Uterus (tissue), 4 donors: ENCODE measurements around the gene XPA. TPM values are rescaled to one million over a fixed set of nuclear protein-coding genes. Genes with fewer than 3 reads are reported as not detected.

Experiments
- DNase-seq, 2 donors: peaks; one replicate each; pipeline ENCODE4 v3.0.0-alpha.2; 2019 to 2020
- H3K27ac ChIP-seq, 2 donors: fragments of 200-600 bp; sonication (generic); 1 replicate in 1 of 2; 2 replicates in 1 of 2; pipeline ENCODE4 v1.5.1; 2016 to 2018
- H3K27me3 ChIP-seq, 2 donors: fragments of 200-600 bp; sonication (generic); one replicate each; pipeline ENCODE4 v1.5.1; 2018 to 2019; ENCODE audit warnings: control low read depth in 1 of 2
- H3K36me3 ChIP-seq, 2 donors: fragments of 200-600 bp; sonication (generic); one replicate each; pipeline ENCODE4 v1.5.1; 2019; ENCODE audit warnings: control low read depth in 1 of 2
- H3K4me1 ChIP-seq, 2 donors: fragments of 200-600 bp; sonication (generic); one replicate each; pipeline ENCODE4 v1.5.1; 2018 to 2019; ENCODE audit warnings: control low read depth in 1 of 2
- H3K4me3 ChIP-seq, 2 donors: fragments of 200-600 bp; sonication (generic); 1 replicate in 1 of 2; 2 replicates in 1 of 2; pipeline ENCODE4 v1.5.1; 2018 to 2019; ENCODE audit warnings: mild to moderate bottlenecking in 1 of 2
- H3K9me3 ChIP-seq, 2 donors: fragments of 200-600 bp; sonication (generic); one replicate each; pipeline ENCODE4 v1.5.1; 2019; ENCODE audit warnings: control low read depth in 1 of 2
- POLR2A ChIP-seq, 2 donors: fragments of 450-650 bp; IDR thresholded peaks; one replicate each; pipeline ENCODE4 v1.6.1; 2016; ENCODE audit warnings: antibody characterized with exemption in 2 of 2, mild to moderate bottlenecking in 1 of 2, moderate library complexity in 1 of 2
- intact Hi-C: fragments of 100-400 bp; cut with DNase I; formaldehyde crosslinking; loops from one replicate; pipeline ENCODE4 v1.15.1; 2023; ENCODE audit warnings: low total_unique reads
- total RNA-seq, 4 donors: library from RNA; depleted of rRNA in 3 of 4; stranded (reverse); fragments of >200 nt in 3 of 4; gene quantifications; one replicate each; pipeline versions ENCODE4 v1.1.0 to v1.2.4, GENCODE V29; 2014 to 2023
- TF ChIP-seq, protein P1 (sequence below), 4 experiments: fragments of 200-600 bp in 2 of 4; fragments of 450-650 bp in 2 of 4; sonication (generic) in 2 of 4; IDR thresholded peaks; one replicate each; pipeline ENCODE4 v1.5.1; 2016 to 2019; ENCODE audit warnings: antibody characterized with exemption in 4 of 4, mild to moderate bottlenecking in 2 of 4, moderate library complexity in 1 of 4
- donor health status: DM: yes; HTN: yes; CAD: no.

The XPA gene
- total RNA-seq, 4 donors from 2014 or later = 10.0 to 31.6 (median 23.7) TPM

DNA sequence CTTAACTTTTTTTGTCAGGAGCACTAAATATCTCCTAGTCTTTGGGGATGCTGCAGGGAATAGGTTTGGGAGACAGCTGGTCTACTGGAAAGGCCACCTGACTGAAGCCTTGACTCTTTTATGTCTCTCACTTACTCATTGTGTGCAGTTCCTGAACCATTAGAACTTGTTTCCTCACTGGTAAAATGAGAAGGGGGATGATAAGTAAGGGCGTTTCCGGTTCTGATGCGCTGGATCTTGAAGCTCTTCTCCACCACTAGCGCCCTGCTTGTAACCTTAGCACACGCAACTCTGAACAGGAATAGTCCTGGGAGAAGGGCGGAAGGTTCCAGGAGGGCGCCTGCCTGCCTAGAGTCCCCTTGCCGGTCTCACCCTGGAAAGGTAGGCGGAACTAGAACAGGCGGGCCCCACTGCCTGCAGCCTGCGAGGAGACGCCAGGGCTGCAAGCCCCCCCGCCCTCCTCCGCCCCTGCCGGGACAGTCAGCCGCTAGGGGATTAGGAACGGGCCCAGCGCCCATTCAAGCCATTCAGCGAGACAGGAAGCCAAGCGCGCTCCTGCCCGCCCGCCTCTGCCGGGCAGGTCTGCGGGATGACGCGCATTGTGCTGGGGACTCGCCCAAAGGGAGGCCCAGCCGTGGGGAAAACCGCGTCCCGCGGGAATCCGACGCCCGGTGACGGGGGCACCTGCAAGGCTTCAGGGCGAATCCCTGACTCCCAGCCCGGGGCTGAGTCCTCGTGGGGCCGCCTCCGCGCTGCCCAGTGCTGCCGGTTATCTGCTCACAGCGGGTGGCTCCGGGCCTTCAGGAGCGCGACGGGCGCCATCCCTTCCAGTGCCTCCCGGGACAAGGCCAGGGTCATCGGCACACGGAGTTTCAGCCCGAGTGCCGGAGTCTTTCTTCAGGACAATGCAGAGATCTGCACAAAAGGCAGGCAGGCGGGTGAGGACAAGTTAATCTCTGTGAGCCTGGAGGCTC lies 44.0 kb upstream of the XPA start:
- no peaks in the 10 kb centered on the region for H3K9me3 ChIP-seq
- peak overlapping the region in 1 of 2 donors; percentile 23 for H3K4me3 ChIP-seq
- H3K36me3 ChIP-seq = no peaks in the 10 kb centered on the region
- intact Hi-C loops = no loop called here
- DNase-seq = peak; percentile 17 to 46
- no peaks in the 10 kb centered on the region for H3K4me1 ChIP-seq
- H3K27ac ChIP-seq = no peak overlapping the region
- TF ChIP-seq, protein P1, sequence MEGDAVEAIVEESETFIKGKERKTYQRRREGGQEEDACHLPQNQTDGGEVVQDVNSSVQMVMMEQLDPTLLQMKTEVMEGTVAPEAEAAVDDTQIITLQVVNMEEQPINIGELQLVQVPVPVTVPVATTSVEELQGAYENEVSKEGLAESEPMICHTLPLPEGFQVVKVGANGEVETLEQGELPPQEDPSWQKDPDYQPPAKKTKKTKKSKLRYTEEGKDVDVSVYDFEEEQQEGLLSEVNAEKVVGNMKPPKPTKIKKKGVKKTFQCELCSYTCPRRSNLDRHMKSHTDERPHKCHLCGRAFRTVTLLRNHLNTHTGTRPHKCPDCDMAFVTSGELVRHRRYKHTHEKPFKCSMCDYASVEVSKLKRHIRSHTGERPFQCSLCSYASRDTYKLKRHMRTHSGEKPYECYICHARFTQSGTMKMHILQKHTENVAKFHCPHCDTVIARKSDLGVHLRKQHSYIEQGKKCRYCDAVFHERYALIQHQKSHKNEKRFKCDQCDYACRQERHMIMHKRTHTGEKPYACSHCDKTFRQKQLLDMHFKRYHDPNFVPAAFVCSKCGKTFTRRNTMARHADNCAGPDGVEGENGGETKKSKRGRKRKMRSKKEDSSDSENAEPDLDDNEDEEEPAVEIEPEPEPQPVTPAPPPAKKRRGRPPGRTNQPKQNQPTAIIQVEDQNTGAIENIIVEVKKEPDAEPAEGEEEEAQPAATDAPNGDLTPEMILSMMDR (IDR thresholded peaks at IDR 0.05) = peak in 1 of 4 experiments; percentile 10
- TF ChIP-seq POLR2A (IDR thresholded peaks at IDR 0.05) = no peak
- H3K27me3 ChIP-seq = no peaks in the 10 kb centered on the region

- intact Hi-C loops = no loop called here
- H3K4me1 ChIP-seq = no peaks in the 10 kb centered on the region
- no peak overlapping the region for H3K4me3 ChIP-seq
- H3K36me3 ChIP-seq = no peaks in the 10 kb centered on the region
- TF ChIP-seq, protein P1 (IDR thresholded peaks at IDR 0.05) = no peak
- TF ChIP-seq POLR2A (IDR thresholded peaks at IDR 0.05) = no peak
- H3K9me3 ChIP-seq = no peaks in the 10 kb centered on the region
- DNase-seq = no peak
- no peak overlapping the region for H3K27ac ChIP-seq
- no peaks in the 10 kb centered on the region for H3K27me3 ChIP-seq
Measured at GRCh38 chr9:97737429-97737828, 40.3 kb upstream of the XPA start.

DNA sequence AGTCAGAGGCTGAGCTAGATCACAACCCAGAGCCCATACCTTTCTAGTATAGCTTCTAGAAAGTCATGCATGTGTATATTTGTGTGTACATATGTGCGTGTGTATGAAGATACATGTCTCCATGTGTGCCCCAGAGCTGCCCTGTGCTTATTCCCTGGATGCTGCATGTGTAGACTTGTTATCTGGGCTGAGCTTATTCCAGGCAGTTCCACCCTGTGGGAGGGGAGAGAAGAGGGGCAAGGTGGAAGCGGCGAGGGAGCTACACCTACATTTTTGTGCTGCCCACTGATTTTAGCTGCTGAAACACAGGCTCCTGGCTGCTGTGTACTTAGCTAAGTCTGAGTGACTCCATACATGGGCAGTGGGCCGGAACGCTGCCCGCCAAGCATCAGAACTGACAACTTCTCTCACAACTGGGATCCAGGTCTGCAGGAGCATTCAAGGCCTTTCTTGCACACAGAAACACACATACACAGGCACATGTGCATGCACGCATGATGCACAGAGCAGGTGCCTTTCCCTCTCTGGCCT lies 38.0 kb upstream of the XPA start:
- no peak for DNase-seq
- Histone ChIP-seq H3K4me1 (no peaks in the 10 kb centered on the region), H3K36me3 (no peaks in the 10 kb centered on the region), H3K27me3 (no peaks in the 10 kb centered on the region), H3K27ac (no peak overlapping the region), H3K9me3 (no peaks in the 10 kb centered on the region), H3K4me3 (no peak overlapping the region)
- TF ChIP-seq, protein P1 (IDR thresholded peaks at IDR 0.05) = no peak
- TF ChIP-seq POLR2A (IDR thresholded peaks at IDR 0.05) = no peak
- intact Hi-C loops = no loop called here

DNA sequence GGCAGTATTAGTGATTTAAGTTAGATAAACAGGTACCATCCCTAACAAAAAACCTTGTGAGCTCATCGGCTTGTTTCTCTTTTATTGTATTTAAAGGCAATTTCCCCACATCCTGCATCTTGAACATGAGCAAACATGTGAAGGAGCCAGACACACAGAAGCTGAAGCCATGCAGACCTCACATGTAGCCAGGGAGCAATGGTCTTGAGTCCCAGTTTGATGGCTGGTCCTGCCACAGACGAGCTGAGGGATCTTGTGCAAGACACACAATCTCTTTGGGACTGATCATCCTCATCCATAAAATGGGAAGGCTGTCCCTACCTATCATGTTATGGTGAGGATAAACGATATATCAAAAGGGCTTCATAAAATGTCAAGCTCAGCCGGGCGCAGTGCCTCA lies 29.6 kb upstream of the XPA start:
- no peak for DNase-seq
- Histone ChIP-seq H3K36me3 (no peaks in the 10 kb centered on the region), H3K4me3 (no peak overlapping the region), H3K27ac (no peak overlapping the region), H3K9me3 (no peaks in the 10 kb centered on the region), H3K4me1 (no peaks in the 10 kb centered on the region), H3K27me3 (no peaks in the 10 kb centered on the region)
- intact Hi-C loops = no loop called here
- TF ChIP-seq, protein P1 (IDR thresholded peaks at IDR 0.05) = no peak
- no peak for TF ChIP-seq POLR2A (IDR thresholded peaks at IDR 0.05)

DNA sequence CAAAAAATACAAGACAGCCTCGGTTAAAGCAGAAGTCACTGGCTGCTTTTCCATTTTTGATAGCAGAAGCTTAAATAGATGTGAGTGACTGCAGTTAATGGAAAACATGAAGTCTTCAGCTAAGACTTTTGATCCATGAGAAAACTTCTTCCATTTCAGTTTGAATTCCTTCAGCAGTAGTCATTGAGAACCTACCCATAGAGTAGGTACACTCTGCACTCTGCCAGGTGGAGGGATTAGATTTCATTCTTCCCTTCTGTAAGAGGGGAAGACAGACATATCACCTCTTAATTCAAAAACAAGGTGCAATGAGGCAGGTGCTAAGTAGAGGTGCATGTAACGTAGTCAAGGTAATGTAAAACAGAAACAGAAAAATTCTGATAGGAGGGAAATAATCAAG lies 26.7 kb upstream of the XPA start:
- Histone ChIP-seq H3K4me3 (no peak overlapping the region), H3K27me3 (no peaks in the 10 kb centered on the region), H3K27ac (no peak overlapping the region), H3K36me3 (no peaks in the 10 kb centered on the region), H3K9me3 (no peaks in the 10 kb centered on the region), H3K4me1 (no peaks in the 10 kb centered on the region)
- TF ChIP-seq, protein P1 (IDR thresholded peaks at IDR 0.05) = no peak
- no peak for TF ChIP-seq POLR2A (IDR thresholded peaks at IDR 0.05)
- no peak for DNase-seq
- intact Hi-C loops = no loop called here
